OCI-LY1 (cell line): Measurements from ENCODE around the gene PALMD.

Experiments
- H2AFZ ChIP-seq: fragments of 200-600 bp; sonication (generic), shearing (Covaris generic); 2 replicates; pipeline ENCODE4 v1.6.0; 2014; ENCODE audit warnings: antibody characterized with exemption, mild to moderate bottlenecking, low read length
- H3F3A ChIP-seq: fragments of 200-600 bp; sonication (generic), shearing (Covaris generic); 2 replicates; pipeline ENCODE4 v1.6.0; 2014; ENCODE audit warnings: mild to moderate bottlenecking, antibody characterized with exemption, low read length, moderate library complexity; ENCODE audit not compliant: insufficient read depth
- H3K27ac ChIP-seq: fragments of 200-600 bp; sonication (generic); 2 replicates; pipeline ENCODE4 v1.5.1; 2014; ENCODE audit warnings: low read length, mixed run types, mild to moderate bottlenecking, low read depth; ENCODE audit not compliant: poor library complexity, severe bottlenecking
- H3K27me3 ChIP-seq: fragments of 200-600 bp; sonication (generic); 2 replicates; pipeline ENCODE4 v1.6.0; 2014; ENCODE audit warnings: antibody characterized with exemption, mild to moderate bottlenecking, low read length, moderate library complexity; ENCODE audit not compliant: insufficient read depth
- H3K36me3 ChIP-seq: fragments of 200-600 bp; sonication (generic); 2 replicates; pipeline ENCODE4 v1.6.1; 2014; ENCODE audit warnings: mild to moderate bottlenecking, antibody characterized with exemption, low read length, moderate library complexity, mixed read lengths; ENCODE audit not compliant: insufficient read depth
- H3K4me1 ChIP-seq: fragments of 200-600 bp; sonication (generic); 2 replicates; pipeline ENCODE4 v1.5.1; 2014; ENCODE audit warnings: mild to moderate bottlenecking, low read length, moderate library complexity; ENCODE audit not compliant: insufficient read depth, severe bottlenecking
- H3K4me2 ChIP-seq: fragments of 200-600 bp; sonication (generic), shearing (Covaris generic); 2 replicates; pipeline ENCODE4 v1.6.1; 2014; ENCODE audit warnings: low read length
- H3K4me3 ChIP-seq: fragments of 200-600 bp; sonication (generic); 2 replicates; pipeline ENCODE4 v1.5.1; 2014; ENCODE audit warnings: low read length, low read depth, mild to moderate bottlenecking, mixed read lengths; ENCODE audit not compliant: poor library complexity, severe bottlenecking
- H3K79me2 ChIP-seq: fragments of 200-600 bp; shearing (Covaris generic); 2 replicates; pipeline ENCODE4 v1.6.1; 2016; ENCODE audit warnings: mixed run types, low read length, mixed read lengths; ENCODE audit not compliant: insufficient read depth
- H3K9ac ChIP-seq: fragments of 200-600 bp; sonication (generic), shearing (Covaris generic); 2 replicates; pipeline ENCODE4 v1.6.1; 2014; ENCODE audit warnings: mild to moderate bottlenecking, low read length, mixed read lengths
- H3K9me2 ChIP-seq: fragments of 200-600 bp; sonication (generic), shearing (Covaris generic); 2 replicates; pipeline ENCODE4 v1.6.1; 2014; ENCODE audit warnings: low read depth, mild to moderate bottlenecking, low read length, mixed read lengths
- H3K9me3 ChIP-seq: fragments of 200-600 bp; shearing (Covaris generic); 2 replicates; pipeline ENCODE4 v1.6.1; 2014; ENCODE audit warnings: low read length, mixed read lengths
- H4K20me1 ChIP-seq: fragments of 200-600 bp; sonication (generic), shearing (Covaris generic); 2 replicates; pipeline ENCODE4 v1.6.0; 2016; ENCODE audit warnings: mild to moderate bottlenecking, low read length; ENCODE audit not compliant: insufficient read depth
- CTCF ChIP-seq: fragments of 200-600 bp; sonication (generic), shearing (Covaris generic); IDR thresholded peaks from 2 replicates; pipeline ENCODE4 v1.5.1; 2017; ENCODE audit warnings: mild to moderate bottlenecking, antibody characterized with exemption, low read length, moderate library complexity, mixed read lengths
- EZH2 ChIP-seq: fragments of 200-600 bp; sonication (generic), shearing (Covaris generic); IDR thresholded peaks from 2 replicates; pipeline ENCODE4 v1.8.0; 2017; ENCODE audit warnings: borderline replicate concordance, mixed run types, mild to moderate bottlenecking, antibody characterized with exemption, low read length, moderate library complexity, mixed read lengths

The PALMD gene

GRCh38 chr1:99600782-99601181 is 45.1 kb upstream of the PALMD start:
- Histone ChIP-seq H3K9ac (no peak overlapping the region), H3K4me1 (no peaks in the 10 kb centered on the region), H3K9me3 (no peaks in the 10 kb centered on the region), H3K27ac (no peak overlapping the region), H3K79me2 (no peaks in the 10 kb centered on the region), H4K20me1 (no peaks in the 10 kb centered on the region), H3F3A (no peaks in the 10 kb centered on the region), H3K36me3 (no peaks in the 10 kb centered on the region), H3K9me2 (no peaks in the 10 kb centered on the region), H3K4me2 (no peak overlapping the region), H3K4me3 (no peak overlapping the region), H3K27me3 (no peaks in the 10 kb centered on the region), H2AFZ (no peak overlapping the region)
- no peak for TF ChIP-seq EZH2
- no peak for TF ChIP-seq CTCF

GRCh38 chr1:99601208-99601607 is 44.7 kb upstream of the PALMD start:
- Histone ChIP-seq H3K79me2 (no peaks in the 10 kb centered on the region), H3K27me3 (no peaks in the 10 kb centered on the region), H3K9me2 (no peaks in the 10 kb centered on the region), H3K9ac (no peak overlapping the region), H3K4me2 (no peak overlapping the region), H2AFZ (no peak overlapping the region), H3K4me1 (no peaks in the 10 kb centered on the region), H3K4me3 (no peak overlapping the region), H3K9me3 (no peaks in the 10 kb centered on the region), H3K36me3 (no peaks in the 10 kb centered on the region), H3F3A (no peaks in the 10 kb centered on the region), H4K20me1 (no peaks in the 10 kb centered on the region), H3K27ac (no peak overlapping the region)
- TF ChIP-seq CTCF (no peak), EZH2 (no peak)

- Histone ChIP-seq H3K79me2 (no peaks in the 10 kb centered on the region), H3K9me3 (no peaks in the 10 kb centered on the region), H3K4me1 (no peaks in the 10 kb centered on the region), H2AFZ (no peak overlapping the region), H4K20me1 (no peaks in the 10 kb centered on the region), H3K4me3 (no peak overlapping the region), H3K27me3 (no peaks in the 10 kb centered on the region), H3K4me2 (no peak overlapping the region), H3K9me2 (no peaks in the 10 kb centered on the region), H3K27ac (no peak overlapping the region), H3F3A (no peaks in the 10 kb centered on the region), H3K36me3 (no peaks in the 10 kb centered on the region), H3K9ac (no peak overlapping the region)
- TF ChIP-seq CTCF = no peak
- TF ChIP-seq EZH2 = no peak
These were observed 44.1 kb upstream of the PALMD start for GRCh38 chr1:99601709-99602403.
